ENCODE data around the gene ZNF281.

The ZNF281 gene

DNA sequence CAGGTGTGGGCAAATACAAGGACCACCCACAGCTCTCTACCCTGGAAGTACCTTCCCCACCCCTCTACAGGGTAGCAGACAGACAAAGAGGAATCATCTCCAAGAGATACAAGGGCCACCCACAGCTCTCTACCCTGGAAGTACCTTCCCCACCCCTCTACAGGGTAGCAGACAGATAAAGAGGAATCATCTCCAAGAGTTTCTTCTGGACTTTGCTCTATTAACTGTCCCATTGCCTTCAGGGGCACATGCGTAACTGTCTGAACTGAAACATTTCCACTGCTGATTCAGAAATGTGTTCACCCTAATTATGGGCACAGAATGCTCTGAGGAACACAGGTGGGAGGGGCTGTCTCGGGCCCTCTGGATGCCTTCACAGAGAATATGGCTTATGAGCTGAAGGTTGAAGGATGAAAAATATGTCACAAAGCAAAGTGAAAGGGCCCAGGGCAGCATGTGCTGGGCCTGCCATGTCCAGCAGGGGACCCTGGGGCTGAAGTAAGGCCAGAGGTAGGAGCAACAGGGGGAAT is 43.9 kb downstream of the ZNF281 start (continued):
- TF ChIP-seq, protein P1, sequence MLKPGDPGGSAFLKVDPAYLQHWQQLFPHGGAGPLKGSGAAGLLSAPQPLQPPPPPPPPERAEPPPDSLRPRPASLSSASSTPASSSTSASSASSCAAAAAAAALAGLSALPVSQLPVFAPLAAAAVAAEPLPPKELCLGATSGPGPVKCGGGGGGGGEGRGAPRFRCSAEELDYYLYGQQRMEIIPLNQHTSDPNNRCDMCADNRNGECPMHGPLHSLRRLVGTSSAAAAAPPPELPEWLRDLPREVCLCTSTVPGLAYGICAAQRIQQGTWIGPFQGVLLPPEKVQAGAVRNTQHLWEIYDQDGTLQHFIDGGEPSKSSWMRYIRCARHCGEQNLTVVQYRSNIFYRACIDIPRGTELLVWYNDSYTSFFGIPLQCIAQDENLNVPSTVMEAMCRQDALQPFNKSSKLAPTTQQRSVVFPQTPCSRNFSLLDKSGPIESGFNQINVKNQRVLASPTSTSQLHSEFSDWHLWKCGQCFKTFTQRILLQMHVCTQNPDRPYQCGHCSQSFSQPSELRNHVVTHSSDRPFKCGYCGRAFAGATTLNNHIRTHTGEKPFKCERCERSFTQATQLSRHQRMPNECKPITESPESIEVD (tag by site-specific recombination; IDR thresholded peaks at IDR 0.05): no peak

DNA sequence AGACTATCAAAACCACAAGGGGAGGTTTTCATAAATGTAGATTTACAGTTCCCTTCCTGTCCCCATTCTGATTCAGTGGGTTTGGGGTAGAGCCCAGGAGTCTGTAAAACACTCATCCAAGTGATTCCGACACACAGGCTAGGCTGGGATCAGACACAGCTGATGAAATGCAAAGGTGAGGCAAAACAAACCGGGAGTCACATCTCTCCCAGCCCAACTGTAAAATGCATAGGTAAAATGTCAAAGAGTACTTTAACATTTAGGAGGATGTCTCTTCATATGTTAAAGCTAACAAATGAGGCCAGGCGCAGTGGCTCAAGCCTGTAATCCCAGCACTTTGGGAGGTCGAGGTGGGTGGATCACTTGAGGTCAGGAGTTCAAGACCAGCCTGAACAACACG is 45.0 kb downstream of the ZNF281 start:
- Histone ChIP-seq H3K4me3 (ENCODE audit: low read depth, low read length) (no peak overlapping the region), H3K36me3 (ENCODE audit: control insufficient read depth in 2 of 2, insufficient read depth in 1 of 2, low read length in 2 of 2) (no peaks in the 10 kb centered on the region), H3K27ac (ENCODE audit: extremely low read depth, low read depth, low read length) (no peak overlapping the region), H3K4me1 (ENCODE audit: control insufficient read depth, insufficient read depth, low read length) (no peaks in the 10 kb centered on the region), H3K9me3 (ENCODE audit: control insufficient read depth, insufficient read depth, low read depth, low read length) (no peaks in the 10 kb centered on the region)
- CTCF ChIA-PET: interaction anchor here (0.7 kb wide), 1 partner anchor 41 kb away, joined by 3 read pairs; no protein-coding TSS in a partner anchor
- TF ChIP-seq ZFP69B (tag by site-specific recombination; IDR thresholded peaks at IDR 0.05) (no peak), ZNF548 (tag by site-specific recombination; IDR thresholded peaks at IDR 0.05) (no peak), OVOL3 (tag by site-specific recombination; IDR thresholded peaks at IDR 0.05) (no peak), ZNF394 (tag by site-specific recombination; IDR thresholded peaks at IDR 0.05; ENCODE audit: borderline replicate concordance) (no peak), ZNF155 (tag by site-specific recombination; IDR thresholded peaks at IDR 0.05) (no peak), ZNF19 (tag by site-specific recombination; IDR thresholded peaks at IDR 0.05; ENCODE audit: low read depth) (no peak), GLI2 (tag by site-specific recombination; IDR thresholded peaks at IDR 0.05; ENCODE audit: borderline replicate concordance, low read depth) (no peak), ZNF274 (IDR thresholded peaks at IDR 0.05; ENCODE audit: low read length) (no peak), ZNF274 (tag by site-specific recombination; IDR thresholded peaks at IDR 0.05; ENCODE audit: borderline replicate concordance) (no peak), SP3 (tag by site-specific recombination; IDR thresholded peaks at IDR 0.05) (no peak), KLF16 (tag by site-specific recombination; IDR thresholded peaks at IDR 0.05) (no peak), ZNF664 (tag by site-specific recombination; IDR thresholded peaks at IDR 0.05) (no peak), PRDM1 (tag by site-specific recombination; IDR thresholded peaks at IDR 0.05) (no peak), ZFHX2 (tag by site-specific recombination; conservative IDR thresholded peaks at IDR 0.05) (no peak), HOXD13 (CRISPR knock-in tag; IDR thresholded peaks at IDR 0.05; ENCODE audit: borderline replicate concordance) (no peak), ZNF341 (tag by site-specific recombination; IDR thresholded peaks at IDR 0.05; ENCODE audit: low read depth) (no peak)
- TF ChIP-seq, protein P2, sequence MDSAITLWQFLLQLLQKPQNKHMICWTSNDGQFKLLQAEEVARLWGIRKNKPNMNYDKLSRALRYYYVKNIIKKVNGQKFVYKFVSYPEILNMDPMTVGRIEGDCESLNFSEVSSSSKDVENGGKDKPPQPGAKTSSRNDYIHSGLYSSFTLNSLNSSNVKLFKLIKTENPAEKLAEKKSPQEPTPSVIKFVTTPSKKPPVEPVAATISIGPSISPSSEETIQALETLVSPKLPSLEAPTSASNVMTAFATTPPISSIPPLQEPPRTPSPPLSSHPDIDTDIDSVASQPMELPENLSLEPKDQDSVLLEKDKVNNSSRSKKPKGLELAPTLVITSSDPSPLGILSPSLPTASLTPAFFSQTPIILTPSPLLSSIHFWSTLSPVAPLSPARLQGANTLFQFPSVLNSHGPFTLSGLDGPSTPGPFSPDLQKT (IDR thresholded peaks at IDR 0.05; ENCODE audit: borderline replicate concordance, low read depth, low read length): no peak
- TF ChIP-seq, protein P3, sequence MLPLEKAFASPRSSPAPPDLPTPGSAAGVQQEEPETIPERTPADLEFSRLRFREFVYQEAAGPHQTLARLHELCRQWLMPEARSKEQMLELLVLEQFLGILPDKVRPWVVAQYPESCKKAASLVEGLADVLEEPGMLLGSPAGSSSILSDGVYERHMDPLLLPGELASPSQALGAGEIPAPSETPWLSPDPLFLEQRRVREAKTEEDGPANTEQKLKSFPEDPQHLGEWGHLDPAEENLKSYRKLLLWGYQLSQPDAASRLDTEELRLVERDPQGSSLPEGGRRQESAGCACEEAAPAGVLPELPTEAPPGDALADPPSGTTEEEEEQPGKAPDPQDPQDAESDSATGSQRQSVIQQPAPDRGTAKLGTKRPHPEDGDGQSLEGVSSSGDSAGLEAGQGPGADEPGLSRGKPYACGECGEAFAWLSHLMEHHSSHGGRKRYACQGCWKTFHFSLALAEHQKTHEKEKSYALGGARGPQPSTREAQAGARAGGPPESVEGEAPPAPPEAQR (tag by site-specific recombination; IDR thresholded peaks at IDR 0.05): no peak
- TF ChIP-seq, protein P4, sequence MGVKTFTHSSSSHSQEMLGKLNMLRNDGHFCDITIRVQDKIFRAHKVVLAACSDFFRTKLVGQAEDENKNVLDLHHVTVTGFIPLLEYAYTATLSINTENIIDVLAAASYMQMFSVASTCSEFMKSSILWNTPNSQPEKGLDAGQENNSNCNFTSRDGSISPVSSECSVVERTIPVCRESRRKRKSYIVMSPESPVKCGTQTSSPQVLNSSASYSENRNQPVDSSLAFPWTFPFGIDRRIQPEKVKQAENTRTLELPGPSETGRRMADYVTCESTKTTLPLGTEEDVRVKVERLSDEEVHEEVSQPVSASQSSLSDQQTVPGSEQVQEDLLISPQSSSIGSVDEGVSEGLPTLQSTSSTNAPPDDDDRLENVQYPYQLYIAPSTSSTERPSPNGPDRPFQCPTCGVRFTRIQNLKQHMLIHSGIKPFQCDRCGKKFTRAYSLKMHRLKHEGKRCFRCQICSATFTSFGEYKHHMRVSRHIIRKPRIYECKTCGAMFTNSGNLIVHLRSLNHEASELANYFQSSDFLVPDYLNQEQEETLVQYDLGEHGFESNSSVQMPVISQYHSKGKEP (tag by site-specific recombination; IDR thresholded peaks at IDR 0.05): no peak
- TF ChIP-seq, protein P5, sequence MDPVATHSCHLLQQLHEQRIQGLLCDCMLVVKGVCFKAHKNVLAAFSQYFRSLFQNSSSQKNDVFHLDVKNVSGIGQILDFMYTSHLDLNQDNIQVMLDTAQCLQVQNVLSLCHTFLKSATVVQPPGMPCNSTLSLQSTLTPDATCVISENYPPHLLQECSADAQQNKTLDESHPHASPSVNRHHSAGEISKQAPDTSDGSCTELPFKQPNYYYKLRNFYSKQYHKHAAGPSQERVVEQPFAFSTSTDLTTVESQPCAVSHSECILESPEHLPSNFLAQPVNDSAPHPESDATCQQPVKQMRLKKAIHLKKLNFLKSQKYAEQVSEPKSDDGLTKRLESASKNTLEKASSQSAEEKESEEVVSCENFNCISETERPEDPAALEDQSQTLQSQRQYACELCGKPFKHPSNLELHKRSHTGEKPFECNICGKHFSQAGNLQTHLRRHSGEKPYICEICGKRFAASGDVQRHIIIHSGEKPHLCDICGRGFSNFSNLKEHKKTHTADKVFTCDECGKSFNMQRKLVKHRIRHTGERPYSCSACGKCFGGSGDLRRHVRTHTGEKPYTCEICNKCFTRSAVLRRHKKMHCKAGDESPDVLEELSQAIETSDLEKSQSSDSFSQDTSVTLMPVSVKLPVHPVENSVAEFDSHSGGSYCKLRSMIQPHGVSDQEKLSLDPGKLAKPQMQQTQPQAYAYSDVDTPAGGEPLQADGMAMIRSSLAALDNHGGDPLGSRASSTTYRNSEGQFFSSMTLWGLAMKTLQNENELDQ (tag by site-specific recombination; IDR thresholded peaks at IDR 0.05; ENCODE audit: low read depth): no peak
- TF ChIP-seq, protein P6, sequence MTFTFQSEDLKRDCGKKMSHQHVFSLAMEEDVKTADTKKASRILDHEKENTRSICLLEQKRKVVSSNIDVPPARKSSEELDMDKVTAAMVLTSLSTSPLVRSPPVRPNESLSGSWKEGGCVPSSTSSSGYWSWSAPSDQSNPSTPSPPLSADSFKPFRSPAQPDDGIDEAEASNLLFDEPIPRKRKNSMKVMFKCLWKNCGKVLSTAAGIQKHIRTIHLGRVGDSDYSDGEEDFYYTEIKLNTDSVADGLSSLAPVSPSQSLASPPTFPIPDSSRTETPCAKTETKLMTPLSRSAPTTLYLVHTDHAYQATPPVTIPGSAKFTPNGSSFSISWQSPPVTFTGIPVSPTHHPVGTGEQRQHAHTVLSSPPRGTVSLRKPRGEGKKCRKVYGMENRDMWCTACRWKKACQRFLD (tag by site-specific recombination; IDR thresholded peaks at IDR 0.05): no peak
- POLR2A ChIA-PET: no interaction called here
